Progenitor cell of endocrine pancreas (in vitro differentiated cells): ENCODE results near the gene HS3ST5. TPM values are rescaled to one million over a fixed set of nuclear protein-coding genes. Genes with fewer than 3 reads are reported as not detected.
"Not testable (repeated sequence)": the region's sequence is repeated elsewhere in the genome, so short reads cannot be mapped to it uniquely, and the experiment has no call there.

Source experiments
- DNase-seq: peaks from one replicate; pipeline ENCODE4 v3.0.0; 2021; ENCODE audit warnings: low spot score; ENCODE audit not compliant: unreplicated experiment
- H3K27ac Mint-ChIP-seq: 2 replicates; pipeline ENCODE4 v1.8.0; 2021; ENCODE audit warnings: mild to moderate bottlenecking, moderate library complexity, mixed read lengths
- H3K27me3 Mint-ChIP-seq: 2 replicates; pipeline ENCODE4 v1.8.0; 2021; ENCODE audit warnings: mixed read lengths
- H3K36me3 Mint-ChIP-seq: 2 replicates; pipeline ENCODE4 v1.8.0; 2022; ENCODE audit warnings: mixed read lengths; ENCODE audit not compliant: insufficient read depth
- H3K4me1 Mint-ChIP-seq: 2 replicates; pipeline ENCODE4 v1.8.0; 2021; ENCODE audit warnings: low read depth, mixed read lengths
- H3K4me3 Mint-ChIP-seq: 2 replicates; pipeline ENCODE4 v1.8.0; 2021; ENCODE audit warnings: low read depth, mild to moderate bottlenecking, moderate library complexity, mixed read lengths
- H3K9me3 Mint-ChIP-seq: 2 replicates; pipeline ENCODE4 v1.8.0; 2021; ENCODE audit warnings: low read depth, mixed read lengths
- total RNA-seq: library from RNA; stranded (reverse); gene quantifications from 2 replicates; pipeline ENCODE4 v1.2.1, GENCODE V29; 2021
- TF ChIP-seq, protein P1 (sequence below): fragments of 200-600 bp; sonication (generic); IDR thresholded peaks from one replicate; pipeline ENCODE4 v1.5.0; 2021; ENCODE audit warnings: antibody characterized with exemption, mild to moderate bottlenecking; ENCODE audit not compliant: unreplicated experiment

HS3ST5 gene
- total RNA-seq, 1 donor from 2014 or later, result 0.31 TPM

DNA sequence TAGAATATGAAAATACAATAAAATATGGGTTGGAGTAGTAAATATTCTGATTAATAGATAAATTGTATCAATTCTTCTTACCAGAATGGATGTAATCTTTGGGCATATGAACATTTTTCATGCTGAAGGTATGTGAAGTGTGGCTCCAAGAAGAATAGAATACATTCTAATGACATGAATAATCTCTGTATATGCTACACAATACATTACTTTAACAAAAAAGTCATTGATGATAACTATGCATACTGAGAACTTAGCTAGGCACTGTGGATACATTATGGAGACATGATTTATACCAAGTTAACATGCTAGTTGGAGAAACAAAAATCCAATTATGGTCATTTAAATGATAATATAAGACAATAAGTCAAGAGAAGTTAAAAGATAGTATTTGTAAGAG lies 309.2 kb downstream of the HS3ST5 start:
- peaks cover 6% of the 10 kb centered on the region for H3K9me3 Mint-ChIP-seq
- no peak for DNase-seq
- H3K4me1 Mint-ChIP-seq, result no peaks in the 10 kb centered on the region
- H3K36me3 Mint-ChIP-seq, result no peaks in the 10 kb centered on the region
- TF ChIP-seq, protein P1, sequence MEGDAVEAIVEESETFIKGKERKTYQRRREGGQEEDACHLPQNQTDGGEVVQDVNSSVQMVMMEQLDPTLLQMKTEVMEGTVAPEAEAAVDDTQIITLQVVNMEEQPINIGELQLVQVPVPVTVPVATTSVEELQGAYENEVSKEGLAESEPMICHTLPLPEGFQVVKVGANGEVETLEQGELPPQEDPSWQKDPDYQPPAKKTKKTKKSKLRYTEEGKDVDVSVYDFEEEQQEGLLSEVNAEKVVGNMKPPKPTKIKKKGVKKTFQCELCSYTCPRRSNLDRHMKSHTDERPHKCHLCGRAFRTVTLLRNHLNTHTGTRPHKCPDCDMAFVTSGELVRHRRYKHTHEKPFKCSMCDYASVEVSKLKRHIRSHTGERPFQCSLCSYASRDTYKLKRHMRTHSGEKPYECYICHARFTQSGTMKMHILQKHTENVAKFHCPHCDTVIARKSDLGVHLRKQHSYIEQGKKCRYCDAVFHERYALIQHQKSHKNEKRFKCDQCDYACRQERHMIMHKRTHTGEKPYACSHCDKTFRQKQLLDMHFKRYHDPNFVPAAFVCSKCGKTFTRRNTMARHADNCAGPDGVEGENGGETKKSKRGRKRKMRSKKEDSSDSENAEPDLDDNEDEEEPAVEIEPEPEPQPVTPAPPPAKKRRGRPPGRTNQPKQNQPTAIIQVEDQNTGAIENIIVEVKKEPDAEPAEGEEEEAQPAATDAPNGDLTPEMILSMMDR, result no peak
- no peak overlapping the region for H3K4me3 Mint-ChIP-seq
- no peaks in the 10 kb centered on the region for H3K27me3 Mint-ChIP-seq
- no peak overlapping the region for H3K27ac Mint-ChIP-seq

DNA sequence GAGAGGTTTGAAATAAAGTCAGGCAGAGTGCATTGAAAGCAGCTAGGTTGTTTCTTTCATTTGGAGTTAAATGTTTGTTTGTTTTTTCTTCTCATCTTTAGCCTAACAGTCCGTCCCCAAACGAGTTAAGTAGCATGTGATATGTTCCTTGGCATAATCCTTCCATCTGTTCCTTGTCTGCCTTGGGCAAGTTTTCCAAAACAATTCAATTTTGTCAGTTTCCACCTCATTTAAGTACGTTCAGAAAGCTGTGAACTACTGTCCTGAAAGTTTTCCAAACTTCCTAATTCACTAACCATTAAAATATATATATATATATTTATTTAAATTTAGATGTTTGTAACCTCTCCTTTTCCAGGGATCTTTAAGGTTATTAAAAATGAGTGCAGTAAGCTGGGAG lies 310.1 kb downstream of the HS3ST5 start:
- TF ChIP-seq, protein P1, result no peak
- no peak for DNase-seq
- Mint-ChIP-seq H3K27me3 (no peaks in the 10 kb centered on the region), H3K9me3 (peaks cover 6% of the 10 kb centered on the region), H3K36me3 (no peaks in the 10 kb centered on the region), H3K27ac (no peak overlapping the region), H3K4me3 (no peak overlapping the region), H3K4me1 (no peaks in the 10 kb centered on the region)

DNA sequence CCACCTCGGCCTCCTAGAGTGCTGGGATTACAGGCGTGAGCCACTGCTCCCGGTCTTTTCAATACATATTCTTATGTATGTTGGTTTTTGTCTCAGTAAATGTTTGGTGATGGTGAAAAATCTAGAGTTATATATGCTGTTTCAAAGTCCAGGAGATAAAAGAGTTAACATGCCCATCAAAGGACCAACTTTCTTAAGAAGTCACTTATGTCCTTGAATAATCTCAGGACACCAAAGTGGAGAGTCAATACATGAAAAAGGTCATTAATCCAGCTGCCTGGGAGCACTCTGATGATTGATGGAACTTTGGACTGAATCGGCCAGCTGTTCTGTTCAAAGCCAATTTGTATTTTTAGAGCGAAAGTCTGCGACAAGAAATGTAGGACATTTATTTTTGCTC lies 312.1 kb downstream of the HS3ST5 start:
- H3K4me3 Mint-ChIP-seq, result no peak overlapping the region
- H3K27me3 Mint-ChIP-seq, result no peaks in the 10 kb centered on the region

DNA sequence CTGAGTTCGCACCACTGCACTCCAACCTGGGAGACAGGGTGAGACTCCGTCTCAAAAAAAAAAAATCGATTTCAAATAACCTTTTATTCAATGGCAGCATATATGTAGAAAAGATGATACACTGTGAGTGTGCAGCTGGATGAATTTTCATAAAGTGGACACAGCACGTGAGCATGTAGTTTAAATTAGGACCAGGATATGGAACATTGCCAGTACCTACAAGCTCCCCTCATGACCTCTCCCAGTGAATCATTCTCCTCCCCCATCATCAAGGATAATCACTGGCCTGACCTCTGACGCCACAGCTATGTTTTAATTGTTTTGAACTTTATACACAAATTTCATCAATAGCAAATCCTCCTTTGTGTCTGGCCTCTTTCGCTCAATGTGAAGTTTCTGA lies 318.1 kb downstream of the HS3ST5 start:
- DNase-seq, result no peak

More for the DNA sequence above, 312.1 kb downstream of the HS3ST5 start:
- DNase-seq, result no peak
- H3K27ac Mint-ChIP-seq, result no peak overlapping the region
- TF ChIP-seq, protein P1, result no peak
- peaks cover under 1% of the 10 kb centered on the region for H3K9me3 Mint-ChIP-seq
- no peaks in the 10 kb centered on the region for H3K4me1 Mint-ChIP-seq
- H3K36me3 Mint-ChIP-seq, result no peaks in the 10 kb centered on the region

DNA sequence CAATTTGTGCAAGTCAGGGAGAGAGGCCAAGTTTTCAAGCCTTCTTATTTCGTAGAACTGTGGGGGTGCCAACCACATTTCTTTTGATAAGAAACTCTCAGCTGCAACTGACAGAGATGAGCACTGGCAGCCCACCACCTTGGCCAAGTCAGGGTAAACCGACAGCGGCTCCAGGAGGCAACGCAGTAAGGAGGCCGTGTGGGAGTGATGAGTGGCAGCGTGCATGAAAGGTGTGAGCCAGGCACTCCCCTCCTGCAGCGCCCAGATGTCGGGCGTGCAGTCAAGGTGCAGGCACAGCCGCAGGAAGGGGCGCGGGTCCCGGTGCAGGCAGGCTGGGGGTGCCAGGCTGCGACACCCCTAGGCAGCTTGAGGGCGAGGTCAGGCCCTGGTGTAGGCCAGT lies 322.6 kb downstream of the HS3ST5 start:
- no peak for DNase-seq
- peaks cover 14% of the 10 kb centered on the region for H3K9me3 Mint-ChIP-seq
- no peaks in the 10 kb centered on the region for H3K27me3 Mint-ChIP-seq
- H3K27ac Mint-ChIP-seq, result no peak overlapping the region
- peaks cover 2% of the 10 kb centered on the region for H3K4me1 Mint-ChIP-seq
- TF ChIP-seq, protein P1, result no peak
- H3K4me3 Mint-ChIP-seq, result no peak overlapping the region
- peaks cover 6% of the 10 kb centered on the region for H3K36me3 Mint-ChIP-seq

More for the DNA sequence above, 318.1 kb downstream of the HS3ST5 start:
- TF ChIP-seq, protein P1, result no peak
- Mint-ChIP-seq H3K27me3 (no peaks in the 10 kb centered on the region), H3K27ac (no peak overlapping the region), H3K4me1 (peaks cover 2% of the 10 kb centered on the region), H3K36me3 (peaks cover 3% of the 10 kb centered on the region), H3K9me3 (peaks cover 10% of the 10 kb centered on the region), H3K4me3 (no peak overlapping the region)

DNA sequence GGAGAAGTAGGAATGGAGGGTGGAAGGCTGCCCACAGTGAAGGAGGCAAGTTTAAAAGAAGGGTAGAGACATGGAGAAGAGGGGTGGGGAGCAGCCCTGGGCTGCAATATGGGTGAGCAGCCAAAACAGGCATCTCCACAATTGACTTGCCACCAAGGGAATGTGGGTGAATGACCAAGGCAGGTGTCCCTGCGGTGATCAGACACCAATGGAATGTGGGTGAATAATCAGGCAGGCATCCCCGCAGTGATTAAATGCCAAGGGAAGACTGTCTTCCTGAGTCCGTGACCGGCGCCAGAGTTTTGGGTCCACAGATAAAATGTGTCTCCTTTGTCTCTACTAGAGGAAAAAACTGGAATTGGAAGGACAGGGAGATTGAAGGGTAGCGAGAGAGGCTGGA lies 325.7 kb downstream of the HS3ST5 start:
- H3K4me3 Mint-ChIP-seq, H3K27me3 Mint-ChIP-seq, H3K9me3 Mint-ChIP-seq, H3K27ac Mint-ChIP-seq, H3K4me1 Mint-ChIP-seq, H3K36me3 Mint-ChIP-seq, DNase-seq: not testable (repeated sequence)

DNA sequence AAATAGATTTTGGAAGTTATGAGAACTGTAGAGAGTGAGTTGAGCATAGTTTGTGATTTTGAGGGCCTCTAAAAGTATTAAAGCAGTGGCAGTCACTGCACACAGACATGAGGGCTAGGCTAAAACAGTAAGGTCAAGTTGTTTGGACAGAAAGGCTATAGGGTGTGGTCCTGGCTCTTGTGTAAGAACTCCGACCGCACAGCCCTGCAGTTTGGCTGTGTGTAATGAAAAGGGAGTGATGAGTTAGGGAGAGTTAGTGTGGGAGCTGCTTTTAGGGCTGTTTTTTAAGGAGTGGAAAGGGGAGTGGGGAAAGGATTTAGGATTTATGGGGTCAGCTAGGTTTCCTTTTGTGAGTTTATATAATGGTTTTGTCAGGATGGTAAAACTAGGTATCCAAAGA lies 328.7 kb downstream of the HS3ST5 start:
- H3K4me3 Mint-ChIP-seq, H3K36me3 Mint-ChIP-seq, DNase-seq, H3K27ac Mint-ChIP-seq, H3K9me3 Mint-ChIP-seq, H3K27me3 Mint-ChIP-seq: not testable (repeated sequence)
- H3K4me1 Mint-ChIP-seq, result peaks cover 13% of the 10 kb centered on the region

DNA sequence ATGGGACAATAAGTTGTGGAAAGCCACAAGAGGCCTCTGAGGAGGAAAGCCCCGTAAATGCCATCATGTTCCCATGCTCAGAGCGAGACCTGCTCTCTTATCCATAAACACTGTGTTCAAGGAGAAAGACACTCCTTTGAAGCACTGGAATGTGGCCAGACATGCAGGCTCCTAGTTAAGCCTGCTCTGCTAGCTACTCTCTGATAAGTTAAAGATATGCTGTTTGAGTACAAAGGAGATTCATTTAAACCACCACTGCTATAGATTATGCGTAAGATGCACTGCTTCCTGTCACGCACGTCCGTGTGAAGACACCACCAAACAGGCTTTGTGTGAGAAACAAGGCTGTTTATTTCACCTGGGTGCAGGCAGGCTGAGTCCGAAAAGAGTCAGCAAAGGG lies 331.3 kb downstream of the HS3ST5 start:
- Mint-ChIP-seq H3K27ac (peak overlapping the region; percentile 89), H3K4me1 (peaks cover 15% of the 10 kb centered on the region), H3K4me3 (peak overlapping the region; percentile 8)
- DNase-seq, H3K9me3 Mint-ChIP-seq, H3K36me3 Mint-ChIP-seq, H3K27me3 Mint-ChIP-seq: not testable (repeated sequence)
